H9 (cell line): ENCODE data around the gene RBM25. TPM values are rescaled to one million over a fixed set of nuclear protein-coding genes. Genes with fewer than 3 reads are reported as not detected.

ENCODE experiments used
- DNase-seq: peaks from one replicate; pipeline ENCODE4 v3.0.0-alpha.2; 2017
- H2AFZ ChIP-seq: one replicate; pipeline ENCODE4 v1.6.1; 2013; ENCODE audit warnings: mild to moderate bottlenecking, low read length, control low read depth, moderate library complexity
- H2AK5ac ChIP-seq: 2 replicates; pipeline ENCODE4 v1.6.1; 2013; ENCODE audit warnings: low read length, control low read depth, mixed read lengths; ENCODE audit not compliant: insufficient read length
- H2BK120ac ChIP-seq: one replicate; pipeline ENCODE4 v1.6.1; 2013; ENCODE audit warnings: low read depth, mild to moderate bottlenecking, low read length, control low read depth, inconsistent platforms; ENCODE audit not compliant: poor library complexity, severe bottlenecking
- H2BK12ac ChIP-seq: 2 replicates; pipeline ENCODE4 v1.6.1; 2013; ENCODE audit warnings: low read length, control low read depth, mixed read lengths, low read depth; ENCODE audit not compliant: insufficient read length
- H2BK15ac ChIP-seq: 2 replicates; pipeline ENCODE4 v1.6.1; 2013; ENCODE audit warnings: low read depth, low read length, control low read depth
- H2BK20ac ChIP-seq: one replicate; pipeline ENCODE4 v1.6.1; 2013; ENCODE audit warnings: low read depth, mild to moderate bottlenecking, low read length, control low read depth, inconsistent platforms; ENCODE audit not compliant: poor library complexity, severe bottlenecking
- H2BK5ac ChIP-seq: 2 replicates; pipeline ENCODE4 v1.6.1; 2013; ENCODE audit warnings: low read length, control low read depth, mixed read lengths; ENCODE audit not compliant: insufficient read length
- H3K14ac ChIP-seq: 2 replicates; pipeline ENCODE4 v1.6.1; 2013; ENCODE audit warnings: low read length, control low read depth; ENCODE audit not compliant: insufficient read depth
- H3K18ac ChIP-seq: 2 replicates; pipeline ENCODE4 v1.6.1; 2013; ENCODE audit warnings: low read depth, mild to moderate bottlenecking, mixed read lengths, low read length, control low read depth; ENCODE audit not compliant: insufficient read length
- H3K23ac ChIP-seq: 2 replicates; pipeline ENCODE4 v1.6.1; 2013; ENCODE audit warnings: low read length, control low read depth, mixed read lengths, low read depth; ENCODE audit not compliant: insufficient read length
- H3K23me2 ChIP-seq: 2 replicates; pipeline ENCODE4 v1.6.1; 2013; ENCODE audit warnings: low read depth, mild to moderate bottlenecking, mixed read lengths, low read length, control low read depth; ENCODE audit not compliant: insufficient read length, poor library complexity, severe bottlenecking
- H3K27ac ChIP-seq: 2 replicates; pipeline ENCODE4 v1.5.1; 2013; ENCODE audit warnings: low read length, control low read depth, mixed read lengths, low read depth; ENCODE audit not compliant: insufficient read length
- H3K27me3 ChIP-seq: 2 replicates; pipeline ENCODE4 v1.6.1; 2013; ENCODE audit warnings: low read length, control low read depth, inconsistent platforms; ENCODE audit not compliant: insufficient read depth
- H3K4ac ChIP-seq: 2 replicates; pipeline ENCODE4 v1.6.1; 2013; ENCODE audit warnings: low read depth, mild to moderate bottlenecking, control low read depth, inconsistent platforms, low read length, moderate library complexity
- H3K4me1 ChIP-seq: 2 replicates; pipeline ENCODE4 v1.6.1; 2013; ENCODE audit warnings: low read length, control low read depth, inconsistent platforms; ENCODE audit not compliant: insufficient read depth
- H3K4me2 ChIP-seq: 2 replicates; pipeline ENCODE4 v1.6.1; 2013; ENCODE audit warnings: low read length, control low read depth, mixed read lengths; ENCODE audit not compliant: insufficient read length, insufficient read depth
- H3K56ac ChIP-seq: 2 replicates; pipeline ENCODE4 v1.6.1; 2013; ENCODE audit warnings: low read depth, mild to moderate bottlenecking, mixed read lengths, low read length, control low read depth; ENCODE audit not compliant: insufficient read length
- H3K79me1 ChIP-seq: 2 replicates; pipeline ENCODE4 v1.6.1; 2013; ENCODE audit warnings: low read depth, mild to moderate bottlenecking, moderate library complexity, low read length, control low read depth, inconsistent platforms; ENCODE audit not compliant: insufficient read depth, poor library complexity, severe bottlenecking
- H3K79me2 ChIP-seq: 2 replicates; pipeline ENCODE4 v1.6.1; 2013; ENCODE audit warnings: low read length, control low read depth, inconsistent platforms; ENCODE audit not compliant: insufficient read depth
- H3K9ac ChIP-seq: 2 replicates; pipeline ENCODE4 v1.6.1; 2013; ENCODE audit warnings: low read length, control low read depth, mixed read lengths; ENCODE audit not compliant: insufficient read length; ENCODE audit errors: extremely low read depth
- H3K9me3 ChIP-seq: one replicate; pipeline ENCODE4 v1.6.1; 2013; ENCODE audit warnings: low read depth, low read length, inconsistent platforms; ENCODE audit not compliant: control insufficient read depth
- H3T11ph ChIP-seq: one replicate; pipeline ENCODE4 v1.6.1; 2013; ENCODE audit warnings: mild to moderate bottlenecking, low read length, control low read depth, inconsistent platforms
- H4K20me1 ChIP-seq: one replicate; pipeline ENCODE4 v1.6.1; 2013; ENCODE audit not compliant: control insufficient read depth, insufficient read length, insufficient read depth
- H4K5ac ChIP-seq: 2 replicates; pipeline ENCODE4 v1.6.1; 2013; ENCODE audit warnings: low read depth, mild to moderate bottlenecking, mixed read lengths, low read length, control low read depth; ENCODE audit not compliant: insufficient read length
- H4K8ac ChIP-seq: replicated peaks from 2 replicates; pipeline ENCODE4 v1.6.1; 2013; ENCODE audit warnings: low read length, control low read depth, mixed read lengths, low read depth; ENCODE audit not compliant: insufficient read length
- H4K91ac ChIP-seq: 2 replicates; pipeline ENCODE4 v1.6.1; 2013; ENCODE audit warnings: low read depth, mild to moderate bottlenecking, moderate library complexity, mixed read lengths, low read length, control low read depth; ENCODE audit not compliant: insufficient read length
- H3K27ac Mint-ChIP-seq, 3 experiments: 2 replicates in 2 of 3; 3 replicates in 1 of 3; pipeline ENCODE4 v1.8.0; 2020 to 2021; ENCODE audit warnings: mixed read lengths in 3 of 3, mild to moderate bottlenecking in 1 of 3, moderate library complexity in 1 of 3
- H3K27me3 Mint-ChIP-seq: 2 replicates; pipeline ENCODE4 v1.8.0; 2021; ENCODE audit warnings: low read depth, mild to moderate bottlenecking, moderate library complexity, mixed read lengths
- H3K36me3 Mint-ChIP-seq, 3 experiments: 2 replicates in 2 of 3; 3 replicates in 1 of 3; pipeline ENCODE4 v1.8.0; 2020 to 2021; ENCODE audit warnings: low read depth in 3 of 3, mixed read lengths in 3 of 3; ENCODE audit not compliant: insufficient read depth in 1 of 3
- H3K4me1 Mint-ChIP-seq, 2 experiments: 2 replicates each; pipeline ENCODE4 v1.8.0; 2020; ENCODE audit warnings: mixed read lengths in 2 of 2
- H3K4me3 Mint-ChIP-seq, 2 experiments: 2 replicates in 1 of 2; 3 replicates in 1 of 2; pipeline ENCODE4 v1.8.0; 2020 to 2021; ENCODE audit warnings: mild to moderate bottlenecking in 2 of 2, mixed read lengths in 2 of 2, moderate library complexity in 1 of 2
- H3K9me3 Mint-ChIP-seq, 2 experiments: 2 replicates in 1 of 2; 3 replicates in 1 of 2; pipeline ENCODE4 v1.8.0; 2020; ENCODE audit warnings: mild to moderate bottlenecking in 2 of 2, mixed read lengths in 2 of 2, moderate library complexity in 1 of 2
- total RNA-seq: library from RNA; stranded (reverse); gene quantifications from 2 replicates; pipeline ENCODE4 v1.2.1, GENCODE V29; 2021
- TF ChIP-seq, protein P1 (sequence below): fragments of 200-600 bp; sonication (generic); conservative IDR thresholded peaks from 3 replicates; pipeline ENCODE4 v1.8.0; 2021; ENCODE audit warnings: antibody characterized with exemption, mild to moderate bottlenecking

Gene RBM25
- total RNA-seq, 1 experiment from 2014 or later = 138 TPM

DNA sequence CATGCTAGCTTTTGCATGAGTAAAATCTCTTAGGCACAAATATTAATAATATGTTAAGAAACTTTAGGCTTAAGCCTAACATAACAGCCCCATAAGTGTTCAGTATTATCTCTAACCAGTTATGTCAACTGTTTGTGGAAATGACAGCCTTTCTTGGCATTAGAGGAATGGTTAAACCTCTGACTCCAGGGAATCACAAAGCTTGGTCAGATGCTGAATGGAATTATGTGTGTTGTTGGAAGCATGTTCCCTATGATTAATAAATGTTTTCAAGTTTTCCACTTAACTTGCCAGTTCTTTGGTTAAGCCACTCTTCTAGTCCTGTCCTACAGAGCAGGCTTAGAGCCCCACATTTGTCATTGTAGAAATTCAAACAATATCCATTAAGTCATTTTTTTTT is 94.9 kb downstream of the RBM25 start:
- H3K4ac ChIP-seq = no peak overlapping the region
- TF ChIP-seq, protein P1, sequence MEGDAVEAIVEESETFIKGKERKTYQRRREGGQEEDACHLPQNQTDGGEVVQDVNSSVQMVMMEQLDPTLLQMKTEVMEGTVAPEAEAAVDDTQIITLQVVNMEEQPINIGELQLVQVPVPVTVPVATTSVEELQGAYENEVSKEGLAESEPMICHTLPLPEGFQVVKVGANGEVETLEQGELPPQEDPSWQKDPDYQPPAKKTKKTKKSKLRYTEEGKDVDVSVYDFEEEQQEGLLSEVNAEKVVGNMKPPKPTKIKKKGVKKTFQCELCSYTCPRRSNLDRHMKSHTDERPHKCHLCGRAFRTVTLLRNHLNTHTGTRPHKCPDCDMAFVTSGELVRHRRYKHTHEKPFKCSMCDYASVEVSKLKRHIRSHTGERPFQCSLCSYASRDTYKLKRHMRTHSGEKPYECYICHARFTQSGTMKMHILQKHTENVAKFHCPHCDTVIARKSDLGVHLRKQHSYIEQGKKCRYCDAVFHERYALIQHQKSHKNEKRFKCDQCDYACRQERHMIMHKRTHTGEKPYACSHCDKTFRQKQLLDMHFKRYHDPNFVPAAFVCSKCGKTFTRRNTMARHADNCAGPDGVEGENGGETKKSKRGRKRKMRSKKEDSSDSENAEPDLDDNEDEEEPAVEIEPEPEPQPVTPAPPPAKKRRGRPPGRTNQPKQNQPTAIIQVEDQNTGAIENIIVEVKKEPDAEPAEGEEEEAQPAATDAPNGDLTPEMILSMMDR = no peak
- Mint-ChIP-seq H3K27ac (no peak overlapping the region), H3K27me3 (no peaks in the 10 kb centered on the region), H3K4me3 (no peak overlapping the region), H3K36me3 (peaks cover 5 to 62% (median 50%) of the 10 kb centered on the region in 3 experiments), H3K9me3 (no peaks in the 10 kb centered on the region), H3K4me1 (no peaks in the 10 kb centered on the region)
- no peak overlapping the region for H4K5ac ChIP-seq
- no peak overlapping the region for H3K56ac ChIP-seq
- H4K20me1 ChIP-seq = no peaks in the 10 kb centered on the region
- H3K9ac ChIP-seq = no peak overlapping the region
- no peaks in the 10 kb centered on the region for H3K23me2 ChIP-seq
- no peak overlapping the region for H3K23ac ChIP-seq
- H3K18ac ChIP-seq = no peak overlapping the region
- DNase-seq = no peak
- no peak overlapping the region for H4K8ac ChIP-seq
- no peaks in the 10 kb centered on the region for H3K4me1 ChIP-seq
- no peak overlapping the region for H3T11ph ChIP-seq
- H2BK5ac ChIP-seq = no peak overlapping the region
- no peaks in the 10 kb centered on the region for H3K79me1 ChIP-seq
- H2BK12ac ChIP-seq = no peak overlapping the region
- no peak overlapping the region for H2AFZ ChIP-seq
- H4K91ac ChIP-seq = no peak overlapping the region
- no peak overlapping the region for H2BK15ac ChIP-seq
- no peak overlapping the region for H2BK20ac ChIP-seq
- H3K14ac ChIP-seq = no peak overlapping the region
- H2BK120ac ChIP-seq = no peak overlapping the region
- H2AK5ac ChIP-seq = no peak overlapping the region
- no peaks in the 10 kb centered on the region for H3K9me3 ChIP-seq
- no peak overlapping the region for H3K4me2 ChIP-seq
- no peak overlapping the region for H3K27ac ChIP-seq
- H3K79me2 ChIP-seq = no peaks in the 10 kb centered on the region
- no peaks in the 10 kb centered on the region for H3K27me3 ChIP-seq
